K562 (cell line): Measurements from ENCODE around the gene KCNF1. TPM values are rescaled to one million over a fixed set of nuclear protein-coding genes. Genes with fewer than 3 reads are reported as not detected.

ENCODE experiments used
- ATAC-seq: fragments of 200-7000 bp; cut with Tn5 transposase; 3 replicates; pipeline ENCODE4 v1.9.1; 2020; ENCODE audit warnings: moderate library complexity
- BruUV-seq: library from RNA; stranded (reverse); fragments of 400-500 nt; replicated peaks from 2 replicates; lab custom pipeline; 2021; lab: Mats Ljungman, UMichigan
- CTCF ChIA-PET: fragments of 300-600 bp; formaldehyde crosslinking; extraction: SDS; loops from one replicate; lab custom pipeline; 2021; ENCODE audit warnings: low intra/inter-chr PET ratio; lab: Yijun Ruan, JAX
- POLR2A ChIA-PET: fragments of 300-600, 350-650 bp; sonication (Branson Sonifier 250); formaldehyde crosslinking; extraction: SDS; loops from one replicate; lab custom pipeline; 2021; ENCODE audit warnings: antibody characterized with exemption, inconsistent platforms; lab: Yijun Ruan, JAX
- DNase-seq, 4 experiments: peaks; one replicate each; pipeline versions ENCODE4 v3.0.0 to v3.0.0-alpha.2; 2011 to 2018; ENCODE audit warnings: low spot score in 3 of 4, mixed read lengths in 3 of 4; ENCODE audit errors: extremely low read depth in 1 of 4
- FAIRE-seq: peaks from 2 replicates; lab custom pipeline; 2011; peaks lifted over from hg19 to GRCh38; lab: Jason Lieb, UNC
- H2AFZ ChIP-seq: 2 replicates; pipeline ENCODE4 v1.6.0; 2011; ENCODE audit warnings: low read depth, low read length, control low read depth, inconsistent platforms
- H3K27ac ChIP-seq: fragments of 200-600 bp; 3 replicates; pipeline ENCODE4 v1.8.0; 2011; ENCODE audit warnings: low read depth, mild to moderate bottlenecking, control low read depth, inconsistent platforms, low read length, moderate library complexity, mixed read lengths; ENCODE audit errors: extremely low read depth
- H3K27me3 ChIP-seq, 2 experiments: fragments of 300-600 bp in 1 of 2; 2 replicates in 1 of 2; 3 replicates in 1 of 2; pipeline versions ENCODE4 v1.6.0 to v1.8.0; 2011; ENCODE audit warnings: inconsistent platforms in 2 of 2, low read length in 2 of 2, mild to moderate bottlenecking in 1 of 2, mixed read lengths in 1 of 2, moderate library complexity in 1 of 2; ENCODE audit not compliant: control insufficient read depth in 2 of 2, insufficient read depth in 2 of 2
- H3K36me3 ChIP-seq: fragments of 300-600 bp; 3 replicates; pipeline ENCODE4 v1.8.0; 2011; ENCODE audit warnings: mild to moderate bottlenecking, low read length, inconsistent platforms; ENCODE audit not compliant: control insufficient read depth, insufficient read depth
- H3K4me1 ChIP-seq, 2 experiments: fragments of 200-600 bp in 1 of 2; replicated peaks in 1 of 2; 2 replicates in 1 of 2; 3 replicates in 1 of 2; pipeline versions ENCODE4 v1.5.1 to v1.8.0; 2011; ENCODE audit warnings: inconsistent platforms in 2 of 2, low read length in 2 of 2, mild to moderate bottlenecking in 1 of 2, mixed read lengths in 1 of 2, moderate library complexity in 1 of 2; ENCODE audit not compliant: control insufficient read depth in 2 of 2, insufficient read depth in 2 of 2
- H3K4me2 ChIP-seq: 2 replicates; pipeline ENCODE4 v1.6.1; 2011; ENCODE audit warnings: low read length, control low read depth, inconsistent platforms, mixed read lengths; ENCODE audit not compliant: insufficient read depth
- H3K4me3 ChIP-seq: fragments of 200-600 bp; sonication (generic), shearing (Covaris generic); 2 replicates; pipeline ENCODE4 v1.5.1; 2016; ENCODE audit warnings: control low read depth, inconsistent platforms
- H3K79me2 ChIP-seq: fragments of 200-600 bp; 3 replicates; pipeline ENCODE4 v1.8.0; 2011; ENCODE audit warnings: low read length, inconsistent platforms; ENCODE audit not compliant: control insufficient read depth, insufficient read depth
- H3K9ac ChIP-seq, 2 experiments: 2 replicates each; pipeline versions ENCODE4 v1.6.0 to v1.6.1; 2011; ENCODE audit warnings: low read depth in 2 of 2, low read length in 2 of 2, control low read depth in 1 of 2, inconsistent platforms in 1 of 2, mild to moderate bottlenecking in 1 of 2, mixed read lengths in 1 of 2; ENCODE audit not compliant: insufficient read depth in 1 of 2
- H3K9me1 ChIP-seq: one replicate; pipeline ENCODE4 v1.6.0; 2011; ENCODE audit warnings: inconsistent platforms, mild to moderate bottlenecking, low read length, moderate library complexity; ENCODE audit not compliant: control insufficient read depth, insufficient read depth
- H3K9me3 ChIP-seq: replicated peaks from 2 replicates; pipeline ENCODE4 v1.5.1; 2011; ENCODE audit warnings: low read depth, low read length, inconsistent platforms; ENCODE audit not compliant: control insufficient read depth, insufficient read depth
- H4K20me1 ChIP-seq: replicated peaks from 2 replicates; pipeline ENCODE4 v1.6.1; 2011; ENCODE audit warnings: low read length, inconsistent platforms, mixed read lengths; ENCODE audit not compliant: control insufficient read depth, insufficient read depth
- ARID1B ChIP-seq: fragments of 450-650 bp; IDR thresholded peaks from 2 replicates; pipeline ENCODE4 v1.6.1; 2016; ENCODE audit warnings: antibody characterized with exemption, mild to moderate bottlenecking, inconsistent platforms
- NCOA2 ChIP-seq, 2 experiments: fragments of 450-650 bp; IDR thresholded peaks; 2 replicates each; pipeline ENCODE4 v1.6.1; 2018; ENCODE audit warnings: mild to moderate bottlenecking in 2 of 2, moderate library complexity in 1 of 2; ENCODE audit not compliant: partially characterized antibody in 2 of 2
- SP2 ChIP-seq: IDR thresholded peaks from 2 replicates; pipeline ENCODE4 v1.6.1; 2011; ENCODE audit warnings: mild to moderate bottlenecking, low read depth, low read length, moderate library complexity; ENCODE audit not compliant: poor library complexity, severe bottlenecking; ENCODE audit errors: extremely low read depth
- WGBS: fragments of 100-300 bp; shearing (Covaris generic); methylation state at CpG from one replicate; pipeline ENCODE4 v1.1.6; 2016; ENCODE audit warnings: low coverage, mixed read lengths; ENCODE audit not compliant: insufficient coverage; ENCODE audit errors: missing lambda C conversion rate; 5-methylcytosine and 5-hydroxymethylcytosine counted together
- in situ Hi-C: fragments of 300-500 bp; cut with MboI; formaldehyde crosslinking; loops from 4 replicates; pipeline ENCODE4 v1.15.0; 2018; ENCODE audit warnings: inconsistent platforms, mixed read lengths
- intact Hi-C: fragments of 100-400 bp; cut with micrococcal nuclease; formaldehyde crosslinking; loops from 2 replicates; pipeline ENCODE4 v1.14.2; 2022
- polyA plus RNA-seq, 8 experiments: library from polyadenylated mRNA; depleted of rRNA in 4 of 8; stranded (reverse) in 5 of 8; unstranded in 3 of 8; fragments of >200 nt; fragmentation: Nextera tagmentation in 2 of 8; fragmentation: Illumina TruSeq in 1 of 8; extraction: Ambion mirVana in 2 of 8; extraction: Trizol in 1 of 8; gene quantifications; 2 replicates each; pipeline versions ENCODE4 v1.2.1 to v1.2.3, GENCODE V29; 2011 to 2014; ENCODE audit warnings: inconsistent platforms in 1 of 8, missing spikeins in 1 of 8
- total RNA-seq, 7 experiments: library from RNA; depleted of rRNA in 6 of 7; stranded (reverse); fragments of >200 nt in 6 of 7; fragmentation: Illumina TruSeq in 2 of 7; extraction: Trizol in 2 of 7; gene quantifications; 2 replicates each; pipeline versions ENCODE4 v1.2.1 to v1.2.3, GENCODE V29; 2011 to 2021; ENCODE audit warnings: low replicate concordance in 1 of 7
- TF ChIP-seq, protein P1 (sequence below): fragments of 250-450 bp; sonication (Bioruptor Pico); IDR thresholded peaks from 2 replicates; pipeline ENCODE4 v1.5.0; 2021; ENCODE audit warnings: mild to moderate bottlenecking, moderate library complexity
- TF ChIP-seq, protein P2 (sequence below), 2 experiments: fragments of 450-650 bp in 1 of 2; sonication (generic) in 1 of 2; formaldehyde crosslinking in 1 of 2; IDR thresholded peaks; 2 replicates each; pipeline versions ENCODE4 v1.7.1 to v1.9.0; 2016 to 2022; ENCODE audit warnings: inconsistent platforms in 1 of 2, mild to moderate bottlenecking in 1 of 2, missing genetic modification reagents in 1 of 2

Gene KCNF1
- total and polyA plus RNA-seq, 9 of the 15 experiments (the other 6 are each of a cell fraction or from before 2014, with no cell fraction given): not detected

DNA sequence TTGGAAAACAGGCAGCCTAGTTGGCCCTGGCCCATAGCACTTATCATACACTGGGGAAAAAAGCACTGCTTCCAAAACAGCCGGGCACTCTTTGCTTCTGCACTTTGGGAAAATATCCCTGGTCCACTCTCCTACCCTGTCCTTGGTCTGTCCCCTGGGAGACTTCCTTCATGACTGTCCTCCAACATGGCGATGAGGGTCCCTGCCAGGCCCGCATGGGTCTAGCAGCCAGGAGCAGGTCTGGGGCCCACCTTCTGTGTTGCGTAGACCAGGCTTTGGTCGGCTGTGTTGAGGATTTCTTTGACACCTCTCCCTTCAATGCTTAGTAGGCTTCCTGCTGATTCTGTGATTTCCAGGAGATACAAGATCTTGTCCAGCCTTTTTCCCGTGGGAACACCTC, 12.2 kb downstream of the KCNF1 start:
- peaks cover 6 to 10% of the 10 kb centered on the region in 2 experiments; a peak in 4 of 5 replicates for H3K4me1 ChIP-seq
- H3K27me3 ChIP-seq: peaks cover 27 to 72% of the 10 kb centered on the region in 2 experiments
- in situ Hi-C loops: no loop called here
- no peaks in the 10 kb centered on the region for H3K36me3 ChIP-seq
- POLR2A ChIA-PET: no interaction called here
- no peak overlapping the region for H3K27ac ChIP-seq
- H3K9me3 ChIP-seq: no peaks in the 10 kb centered on the region
- H3K4me3 ChIP-seq: no peak overlapping the region
- WGBS: 2% methylated on average over 5 of the region's 6 CpGs
- H3K4me2 ChIP-seq: no peak overlapping the region
- no peak overlapping the region for H3K9ac ChIP-seq
- 0 out of 2 replicates have a peak, but pooled peaks cover 22% of the 10 kb centered on the region for H4K20me1 ChIP-seq
- ATAC-seq (no peak), DNase-seq (no peak), FAIRE-seq (no peak)
- BruUV-seq: no TSS peak
- H2AFZ ChIP-seq: no peak overlapping the region
- H3K9me1 ChIP-seq: peaks cover 8% of the 10 kb centered on the region
- H3K79me2 ChIP-seq: no peaks in the 10 kb centered on the region
- CTCF ChIA-PET: no interaction called here
- intact Hi-C loops: no loop called here
- TF ChIP-seq ARID1B (no peak), SP2 (no peak), NCOA2 (IDR thresholded peaks at IDR 0.05; ENCODE audit: partially characterized antibody in 2 of 2) (no peak)
- TF ChIP-seq, protein P1, sequence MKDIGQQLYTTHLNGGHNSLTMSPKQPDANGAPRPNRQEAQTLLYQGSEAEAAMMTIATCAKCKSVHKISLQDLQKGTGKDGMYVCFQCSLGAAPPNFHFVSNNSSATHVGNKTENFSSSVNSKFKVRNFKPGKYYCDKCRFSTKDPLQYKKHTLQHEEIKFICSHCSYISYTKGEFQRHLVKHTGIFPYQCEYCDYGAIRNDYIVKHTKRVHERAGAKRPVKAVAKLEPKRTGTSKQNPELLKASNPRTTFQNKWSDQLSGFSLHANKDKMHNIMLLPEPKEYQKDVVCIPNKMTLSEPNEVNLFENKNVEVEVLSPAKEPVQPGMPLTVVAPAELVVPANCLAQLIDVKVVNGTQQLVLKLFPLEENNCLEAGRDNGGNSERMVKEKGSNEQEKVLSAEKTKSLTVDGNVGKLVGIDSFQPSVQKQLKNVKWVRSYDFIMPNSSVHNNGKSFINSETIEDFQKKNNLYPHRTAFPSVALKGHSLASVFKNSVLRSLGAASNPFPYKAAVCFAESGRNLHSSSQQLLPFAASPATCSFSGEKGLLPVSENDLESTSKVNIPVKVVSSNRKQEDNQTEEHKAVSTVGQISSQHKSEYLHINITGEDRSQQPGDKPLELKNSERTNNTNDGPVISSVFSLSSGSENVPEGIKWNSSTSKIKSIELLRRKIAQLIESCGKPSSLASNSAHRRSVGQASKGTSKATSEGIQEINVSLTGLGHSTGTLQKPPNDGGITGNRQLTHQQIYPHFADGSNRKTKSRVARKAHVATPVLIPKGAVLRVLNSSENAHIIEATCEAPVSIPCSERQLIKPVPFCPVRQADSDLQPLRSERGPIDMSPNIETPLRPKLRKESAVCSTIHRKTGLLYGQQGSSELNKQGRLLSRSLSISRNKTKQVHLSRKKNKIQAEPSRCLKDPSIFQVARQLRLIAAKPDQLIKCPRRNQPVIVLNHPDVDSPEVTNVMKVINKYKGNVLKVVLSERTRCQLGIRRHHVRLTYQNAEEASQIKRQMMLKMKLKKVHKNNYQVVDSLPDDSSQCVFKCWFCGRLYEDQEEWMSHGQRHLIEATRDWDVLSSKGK: no peak
- TF ChIP-seq, protein P2, sequence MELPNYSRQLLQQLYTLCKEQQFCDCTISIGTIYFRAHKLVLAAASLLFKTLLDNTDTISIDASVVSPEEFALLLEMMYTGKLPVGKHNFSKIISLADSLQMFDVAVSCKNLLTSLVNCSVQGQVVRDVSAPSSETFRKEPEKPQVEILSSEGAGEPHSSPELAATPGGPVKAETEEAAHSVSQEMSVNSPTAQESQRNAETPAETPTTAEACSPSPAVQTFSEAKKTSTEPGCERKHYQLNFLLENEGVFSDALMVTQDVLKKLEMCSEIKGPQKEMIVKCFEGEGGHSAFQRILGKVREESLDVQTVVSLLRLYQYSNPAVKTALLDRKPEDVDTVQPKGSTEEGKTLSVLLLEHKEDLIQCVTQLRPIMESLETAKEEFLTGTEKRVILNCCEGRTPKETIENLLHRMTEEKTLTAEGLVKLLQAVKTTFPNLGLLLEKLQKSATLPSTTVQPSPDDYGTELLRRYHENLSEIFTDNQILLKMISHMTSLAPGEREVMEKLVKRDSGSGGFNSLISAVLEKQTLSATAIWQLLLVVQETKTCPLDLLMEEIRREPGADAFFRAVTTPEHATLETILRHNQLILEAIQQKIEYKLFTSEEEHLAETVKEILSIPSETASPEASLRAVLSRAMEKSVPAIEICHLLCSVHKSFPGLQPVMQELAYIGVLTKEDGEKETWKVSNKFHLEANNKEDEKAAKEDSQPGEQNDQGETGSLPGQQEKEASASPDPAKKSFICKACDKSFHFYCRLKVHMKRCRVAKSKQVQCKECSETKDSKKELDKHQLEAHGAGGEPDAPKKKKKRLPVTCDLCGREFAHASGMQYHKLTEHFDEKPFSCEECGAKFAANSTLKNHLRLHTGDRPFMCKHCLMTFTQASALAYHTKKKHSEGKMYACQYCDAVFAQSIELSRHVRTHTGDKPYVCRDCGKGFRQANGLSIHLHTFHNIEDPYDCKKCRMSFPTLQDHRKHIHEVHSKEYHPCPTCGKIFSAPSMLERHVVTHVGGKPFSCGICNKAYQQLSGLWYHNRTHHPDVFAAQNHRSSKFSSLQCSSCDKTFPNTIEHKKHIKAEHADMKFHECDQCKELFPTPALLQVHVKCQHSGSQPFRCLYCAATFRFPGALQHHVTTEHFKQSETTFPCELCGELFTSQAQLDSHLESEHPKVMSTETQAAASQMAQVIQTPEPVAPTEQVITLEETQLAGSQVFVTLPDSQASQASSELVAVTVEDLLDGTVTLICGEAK (IDR thresholded peaks at IDR 0.05): no peak
- TF ChIP-seq, protein P2 (CRISPR knock-in tag; IDR thresholded peaks at IDR 0.05): no peak
